K562 (cell line): ENCODE results near the gene HCRTR1. TPM values are rescaled to one million over a fixed set of nuclear protein-coding genes. Genes with fewer than 3 reads are reported as not detected.

Experiments used
- ATAC-seq: fragments of 200-7000 bp; cut with Tn5 transposase; 3 replicates; pipeline ENCODE4 v1.9.1; 2020; ENCODE audit warnings: moderate library complexity
- BruUV-seq: library from RNA; stranded (reverse); fragments of 400-500 nt; replicated peaks from 2 replicates; lab custom pipeline; 2021; lab: Mats Ljungman, UMichigan
- CTCF ChIA-PET: fragments of 300-600 bp; formaldehyde crosslinking; extraction: SDS; loops from one replicate; lab custom pipeline; 2021; ENCODE audit warnings: low intra/inter-chr PET ratio; lab: Yijun Ruan, JAX
- POLR2A ChIA-PET: fragments of 300-600, 350-650 bp; sonication (Branson Sonifier 250); formaldehyde crosslinking; extraction: SDS; loops from one replicate; lab custom pipeline; 2021; ENCODE audit warnings: antibody characterized with exemption, inconsistent platforms; lab: Yijun Ruan, JAX
- DNase-seq, 4 experiments: peaks; one replicate each; pipeline versions ENCODE4 v3.0.0 to v3.0.0-alpha.2; 2011 to 2018; ENCODE audit warnings: low spot score in 3 of 4, mixed read lengths in 3 of 4; ENCODE audit errors: extremely low read depth in 1 of 4
- FAIRE-seq: peaks from 2 replicates; lab custom pipeline; 2011; peaks lifted over from hg19 to GRCh38; lab: Jason Lieb, UNC
- H2AFZ ChIP-seq: 2 replicates; pipeline ENCODE4 v1.6.0; 2011; ENCODE audit warnings: low read depth, low read length, control low read depth, inconsistent platforms
- H3K27ac ChIP-seq: fragments of 200-600 bp; 3 replicates; pipeline ENCODE4 v1.8.0; 2011; ENCODE audit warnings: low read depth, mild to moderate bottlenecking, control low read depth, inconsistent platforms, low read length, moderate library complexity, mixed read lengths; ENCODE audit errors: extremely low read depth
- H3K27me3 ChIP-seq, 2 experiments: fragments of 300-600 bp in 1 of 2; 2 replicates in 1 of 2; 3 replicates in 1 of 2; pipeline versions ENCODE4 v1.6.0 to v1.8.0; 2011; ENCODE audit warnings: inconsistent platforms in 2 of 2, low read length in 2 of 2, mild to moderate bottlenecking in 1 of 2, mixed read lengths in 1 of 2, moderate library complexity in 1 of 2; ENCODE audit not compliant: control insufficient read depth in 2 of 2, insufficient read depth in 2 of 2
- H3K36me3 ChIP-seq: fragments of 300-600 bp; 3 replicates; pipeline ENCODE4 v1.8.0; 2011; ENCODE audit warnings: mild to moderate bottlenecking, low read length, inconsistent platforms; ENCODE audit not compliant: control insufficient read depth, insufficient read depth
- H3K4me1 ChIP-seq, 2 experiments: fragments of 200-600 bp in 1 of 2; replicated peaks in 1 of 2; 2 replicates in 1 of 2; 3 replicates in 1 of 2; pipeline versions ENCODE4 v1.5.1 to v1.8.0; 2011; ENCODE audit warnings: inconsistent platforms in 2 of 2, low read length in 2 of 2, mild to moderate bottlenecking in 1 of 2, mixed read lengths in 1 of 2, moderate library complexity in 1 of 2; ENCODE audit not compliant: control insufficient read depth in 2 of 2, insufficient read depth in 2 of 2
- H3K4me2 ChIP-seq: 2 replicates; pipeline ENCODE4 v1.6.1; 2011; ENCODE audit warnings: low read length, control low read depth, inconsistent platforms, mixed read lengths; ENCODE audit not compliant: insufficient read depth
- H3K4me3 ChIP-seq: fragments of 200-600 bp; sonication (generic), shearing (Covaris generic); 2 replicates; pipeline ENCODE4 v1.5.1; 2016; ENCODE audit warnings: control low read depth, inconsistent platforms
- H3K79me2 ChIP-seq: fragments of 200-600 bp; 3 replicates; pipeline ENCODE4 v1.8.0; 2011; ENCODE audit warnings: low read length, inconsistent platforms; ENCODE audit not compliant: control insufficient read depth, insufficient read depth
- H3K9ac ChIP-seq, 2 experiments: 2 replicates each; pipeline versions ENCODE4 v1.6.0 to v1.6.1; 2011; ENCODE audit warnings: low read depth in 2 of 2, low read length in 2 of 2, control low read depth in 1 of 2, inconsistent platforms in 1 of 2, mild to moderate bottlenecking in 1 of 2, mixed read lengths in 1 of 2; ENCODE audit not compliant: insufficient read depth in 1 of 2
- H3K9me1 ChIP-seq: one replicate; pipeline ENCODE4 v1.6.0; 2011; ENCODE audit warnings: inconsistent platforms, mild to moderate bottlenecking, low read length, moderate library complexity; ENCODE audit not compliant: control insufficient read depth, insufficient read depth
- H3K9me3 ChIP-seq: replicated peaks from 2 replicates; pipeline ENCODE4 v1.5.1; 2011; ENCODE audit warnings: low read depth, low read length, inconsistent platforms; ENCODE audit not compliant: control insufficient read depth, insufficient read depth
- H4K20me1 ChIP-seq: replicated peaks from 2 replicates; pipeline ENCODE4 v1.6.1; 2011; ENCODE audit warnings: low read length, inconsistent platforms, mixed read lengths; ENCODE audit not compliant: control insufficient read depth, insufficient read depth
- EWSR1 ChIP-seq: fragments of 450-650 bp; IDR thresholded peaks from 2 replicates; pipeline ENCODE4 v1.6.1; 2018; ENCODE audit warnings: borderline replicate concordance, mild to moderate bottlenecking, low read depth, moderate library complexity; ENCODE audit not compliant: partially characterized antibody
- FOXK2 ChIP-seq, 2 experiments: fragments of 450-650 bp; IDR thresholded peaks in 1 of 2; conservative IDR thresholded peaks in 1 of 2; 2 replicates each; pipeline ENCODE4 v1.6.1; 2016; ENCODE audit warnings: low read depth in 2 of 2, mild to moderate bottlenecking in 1 of 2
- FOXM1 ChIP-seq, 2 experiments: fragments of 450-650 bp in 1 of 2; sonication (generic) in 1 of 2; formaldehyde crosslinking in 1 of 2; IDR thresholded peaks; 2 replicates each; pipeline versions ENCODE4 v1.6.1 to v1.9.0; 2017 to 2022; ENCODE audit warnings: low read depth in 2 of 2, mild to moderate bottlenecking in 2 of 2, missing genetic modification reagents in 1 of 2, moderate library complexity in 1 of 2
- GATAD2A ChIP-seq: fragments of 450-650 bp; IDR thresholded peaks from 2 replicates; pipeline ENCODE4 v1.6.1; 2017
- HNRNPL ChIP-seq: fragments of 200-400 bp; formaldehyde crosslinking; IDR thresholded peaks from 2 replicates; pipeline ENCODE4 v1.6.1; 2017; ENCODE audit warnings: low read depth, mild to moderate bottlenecking, low read length
- HSF4 ChIP-seq: fragments of 250-450 bp; sonication (Bioruptor Pico); IDR thresholded peaks from 2 replicates; pipeline ENCODE4 v2.1.2; 2022; ENCODE audit warnings: mild to moderate bottlenecking, moderate library complexity, borderline replicate concordance
- PRMT5 ChIP-seq: sonication (generic); formaldehyde crosslinking; IDR thresholded peaks from 2 replicates; pipeline ENCODE4 v1.5.0; 2020; ENCODE audit warnings: missing genetic modification reagents
- RFX1 ChIP-seq: fragments of 450-650 bp; IDR thresholded peaks from 2 replicates; pipeline ENCODE4 v1.6.1; 2016; ENCODE audit warnings: mild to moderate bottlenecking, moderate library complexity
- RNF2 ChIP-seq: sonication (generic); IDR thresholded peaks from 2 replicates; pipeline ENCODE4 v1.6.1; 2016
- SNRNP70 ChIP-seq: fragments of 200-400 bp; formaldehyde crosslinking; optimal IDR thresholded peaks from 2 replicates; pipeline ENCODE3; 2017; ENCODE audit warnings: low read depth, low read length
- SUPT5H ChIP-seq: fragments of 450-650 bp; IDR thresholded peaks from 2 replicates; pipeline ENCODE4 v1.6.1; 2016
- TAL1 ChIP-seq: fragments of 450-650 bp; IDR thresholded peaks from 2 replicates; pipeline ENCODE4 v1.6.1; 2016; ENCODE audit warnings: mild to moderate bottlenecking
- ZFP1 ChIP-seq: fragments of 450-650 bp; formaldehyde crosslinking; IDR thresholded peaks from 2 replicates; pipeline ENCODE4 v1.4.0; 2020; ENCODE audit warnings: mild to moderate bottlenecking, mixed read lengths
- ZFX ChIP-seq: sonication (generic); formaldehyde crosslinking; IDR thresholded peaks from 2 replicates; pipeline ENCODE4 v1.8.0; 2022; ENCODE audit warnings: mild to moderate bottlenecking, missing genetic modification reagents, moderate library complexity
- ZNF696 ChIP-seq: fragments of 250-450 bp; sonication (Bioruptor Pico); conservative IDR thresholded peaks from 2 replicates; pipeline ENCODE4 v1.4.0; 2020; ENCODE audit warnings: mild to moderate bottlenecking, moderate library complexity
- WGBS: fragments of 100-300 bp; shearing (Covaris generic); methylation state at CpG from one replicate; pipeline ENCODE4 v1.1.6; 2016; ENCODE audit warnings: low coverage, mixed read lengths; ENCODE audit not compliant: insufficient coverage; ENCODE audit errors: missing lambda C conversion rate; 5-methylcytosine and 5-hydroxymethylcytosine counted together
- in situ Hi-C: fragments of 300-500 bp; cut with MboI; formaldehyde crosslinking; loops from 4 replicates; pipeline ENCODE4 v1.15.0; 2018; ENCODE audit warnings: inconsistent platforms, mixed read lengths
- intact Hi-C: fragments of 100-400 bp; cut with micrococcal nuclease; formaldehyde crosslinking; loops from 2 replicates; pipeline ENCODE4 v1.14.2; 2022
- polyA plus RNA-seq, 8 experiments: library from polyadenylated mRNA; depleted of rRNA in 4 of 8; stranded (reverse) in 5 of 8; unstranded in 3 of 8; fragments of >200 nt; fragmentation: Nextera tagmentation in 2 of 8; fragmentation: Illumina TruSeq in 1 of 8; extraction: Ambion mirVana in 2 of 8; extraction: Trizol in 1 of 8; gene quantifications; 2 replicates each; pipeline versions ENCODE4 v1.2.1 to v1.2.3, GENCODE V29; 2011 to 2014; ENCODE audit warnings: inconsistent platforms in 1 of 8, missing spikeins in 1 of 8
- total RNA-seq, 7 experiments: library from RNA; depleted of rRNA in 6 of 7; stranded (reverse); fragments of >200 nt in 6 of 7; fragmentation: Illumina TruSeq in 2 of 7; extraction: Trizol in 2 of 7; gene quantifications; 2 replicates each; pipeline versions ENCODE4 v1.2.1 to v1.2.3, GENCODE V29; 2011 to 2021; ENCODE audit warnings: low replicate concordance in 1 of 7

Gene HCRTR1
- total and polyA plus RNA-seq, 9 of the 15 experiments (the other 6 are each of a cell fraction or from before 2014, with no cell fraction given) = not detected

- Histone ChIP-seq H3K36me3 (peaks cover 4% of the 10 kb centered on the region; the same call in 1 of the 3 replicates), H3K27me3 (peaks cover 8 to 21% of the 10 kb centered on the region in 2 experiments), H3K4me2 (no peak overlapping the region), H3K9me1 (no peaks in the 10 kb centered on the region), H3K4me1 (peaks cover 0 to 25% of the 10 kb centered on the region in 2 experiments; a peak in 3 of 5 replicates), H4K20me1 (peaks cover 16% of the 10 kb centered on the region), H2AFZ (no peak overlapping the region), H3K27ac (no peak overlapping the region), H3K4me3 (no peak overlapping the region), H3K79me2 (no peaks in the 10 kb centered on the region), H3K9me3 (no peaks in the 10 kb centered on the region), H3K9ac (no peak overlapping the region)
- intact Hi-C loops (no loop called here), in situ Hi-C loops (no loop called here)
- ChIA-PET POLR2A (interaction anchor here (0.6 to 1.3 kb wide), 3 partner anchors 13 to 25 kb away, joined by 3 to 4 read pairs (median 4); no protein-coding TSS in a partner anchor), CTCF (no interaction called here)
- 66% methylated on average over 10 of the region's 12 CpGs for WGBS
- ATAC-seq (no peak), DNase-seq (no peak), FAIRE-seq (no peak)
- BruUV-seq = no TSS peak
- TF ChIP-seq FOXM1 (IDR thresholded peaks at IDR 0.05; ENCODE audit: low read depth) (no peak), FOXM1 (CRISPR knock-in tag; IDR thresholded peaks at IDR 0.05; ENCODE audit: low read depth) (no peak), RNF2 (no peak), GATAD2A (no peak), RFX1 (no peak), ZNF696 (no peak), HSF4 (CRISPR knock-in tag) (no peak), ZFX (CRISPR knock-in tag) (no peak), TAL1 (no peak), SNRNP70 (no peak), SUPT5H (no peak), PRMT5 (no peak), EWSR1 (no peak), FOXK2 (conservative IDR thresholded peaks at IDR 0.05 in 1 of 2, IDR thresholded peaks at IDR 0.05 in 1 of 2; ENCODE audit: low read depth in 2 of 2) (no peak), HNRNPL (no peak), ZFP1 (no peak)
These were observed 5.9 kb downstream of the HCRTR1 start for GRCh38 chr1:31623365-31623764.
